Stomach (tissue), 9 donors: Measurements from ENCODE around the gene PHKA2. TPM values are rescaled to one million over a fixed set of nuclear protein-coding genes. Genes with fewer than 3 reads are reported as not detected.

Experiments used
- DNase-seq, 2 donors: peaks; one replicate each; pipeline versions ENCODE4 v3.0.0 to v3.0.0-alpha.2; 2013 to 2019
- H3K27ac ChIP-seq, 5 donors: fragments of 200-600 bp in 4 of 5; sonication (generic) in 4 of 5; one replicate each; pipeline ENCODE4 v1.5.1; 2013 to 2019; ENCODE audit warnings: mild to moderate bottlenecking in 1 of 5, moderate library complexity in 1 of 5
- H3K27me3 ChIP-seq, 3 donors: fragments of 200-600 bp; sonication (generic); one replicate each; pipeline ENCODE4 v1.5.1; 2017 to 2019; ENCODE audit warnings: mixed run types in 1 of 3
- H3K36me3 ChIP-seq, 4 donors: fragments of 200-600 bp; sonication (generic); 1 replicate in 3 of 4; 2 replicates in 1 of 4; pipeline ENCODE4 v1.5.1; 2016 to 2019
- H3K4me1 ChIP-seq, 4 donors: fragments of 200-600 bp; sonication (generic); one replicate each; pipeline ENCODE4 v1.5.1; 2016 to 2019
- H3K4me3 ChIP-seq, 4 donors: fragments of 200-600 bp; sonication (generic) in 3 of 4; one replicate each; pipeline ENCODE4 v1.5.1; 2016 to 2019; ENCODE audit warnings: mild to moderate bottlenecking in 1 of 4
- H3K9me3 ChIP-seq, 4 donors: fragments of 200-600 bp; sonication (generic); one replicate each; pipeline ENCODE4 v1.5.1; 2016 to 2019
- EP300 ChIP-seq: sonication (generic); formaldehyde crosslinking; IDR thresholded peaks from one replicate; pipeline ENCODE4 v1.6.1; 2017; ENCODE audit warnings: antibody characterized with exemption
- POLR2A ChIP-seq, 4 donors: fragments of 450-650 bp; IDR thresholded peaks; one replicate each; pipeline ENCODE4 v1.6.1; 2016; ENCODE audit warnings: antibody characterized with exemption in 4 of 4, control low read depth in 2 of 4, mild to moderate bottlenecking in 1 of 4, moderate library complexity in 1 of 4
- POLR2AphosphoS5 ChIP-seq, 3 donors: sonication (generic); formaldehyde crosslinking; IDR thresholded peaks; one replicate each; pipeline ENCODE4 v1.6.1; 2016; ENCODE audit warnings: antibody characterized with exemption in 3 of 3
- WGBS, 5 donors: extraction: QIAGEN DNeasy Blood & Tissue Kit in 3 of 5; methylation state at CpG; one replicate each; pipeline versions ENCODE4 v1.1.5 to v1.1.7; 2013 to 2018; 5-methylcytosine and 5-hydroxymethylcytosine counted together
- intact Hi-C: fragments of 100-400 bp; cut with DNase I; formaldehyde crosslinking; loops from one replicate; pipeline ENCODE4 v1.15.1; 2023; ENCODE audit warnings: low total_unique reads
- polyA plus RNA-seq, 3 donors: library from polyadenylated mRNA; stranded (reverse); fragments of 200-250 nt; gene quantifications; one replicate each; pipeline ENCODE4 v1.2.3, GENCODE V29; 2013
- total RNA-seq, 5 donors: library from RNA; depleted of rRNA; stranded (reverse); fragments of >200 nt; gene quantifications; one replicate each; pipeline versions ENCODE4 v1.1.0 to v1.2.3, GENCODE V29; 2014 to 2016
- TF ChIP-seq, protein P1 (sequence below), 7 experiments: fragments of 450-650 bp in 4 of 7; fragments of 200-600 bp in 3 of 7; sonication (generic) in 3 of 7; IDR thresholded peaks; one replicate each; pipeline ENCODE4 v1.5.1; 2016 to 2019; ENCODE audit warnings: antibody characterized with exemption in 7 of 7, control low read depth in 2 of 7, mild to moderate bottlenecking in 1 of 7
- donor health status: healthy with polysubstance abuse.
- donor health status: Bipolar disorder and iron deficiency.
- donor health status: healthy.

PHKA2 gene
- total and polyA plus RNA-seq, 8 donors: 10.5 to 63.4 (median 15.5) TPM

GRCh38 chrX:18934708-18935107 is 49.2 kb downstream of the PHKA2 start:
- Histone ChIP-seq H3K27me3 (no peaks in the 10 kb centered on the region), H3K4me3 (no peak overlapping the region), H3K9me3 (no peaks in the 10 kb centered on the region), H3K4me1 (no peaks in the 10 kb centered on the region), H3K36me3 (peaks cover 0 to 62% (median 48%) of the 10 kb centered on the region in 4 donors), H3K27ac (no peak overlapping the region)
- intact Hi-C loops: no loop called here
- 65 to 96% (median 91%) methylated on average over 2 to 3 of the region's 3 CpGs; no CpG with 5 or more reads in 1 of the 5 donors for WGBS, 5 donors
- TF ChIP-seq, protein P1, sequence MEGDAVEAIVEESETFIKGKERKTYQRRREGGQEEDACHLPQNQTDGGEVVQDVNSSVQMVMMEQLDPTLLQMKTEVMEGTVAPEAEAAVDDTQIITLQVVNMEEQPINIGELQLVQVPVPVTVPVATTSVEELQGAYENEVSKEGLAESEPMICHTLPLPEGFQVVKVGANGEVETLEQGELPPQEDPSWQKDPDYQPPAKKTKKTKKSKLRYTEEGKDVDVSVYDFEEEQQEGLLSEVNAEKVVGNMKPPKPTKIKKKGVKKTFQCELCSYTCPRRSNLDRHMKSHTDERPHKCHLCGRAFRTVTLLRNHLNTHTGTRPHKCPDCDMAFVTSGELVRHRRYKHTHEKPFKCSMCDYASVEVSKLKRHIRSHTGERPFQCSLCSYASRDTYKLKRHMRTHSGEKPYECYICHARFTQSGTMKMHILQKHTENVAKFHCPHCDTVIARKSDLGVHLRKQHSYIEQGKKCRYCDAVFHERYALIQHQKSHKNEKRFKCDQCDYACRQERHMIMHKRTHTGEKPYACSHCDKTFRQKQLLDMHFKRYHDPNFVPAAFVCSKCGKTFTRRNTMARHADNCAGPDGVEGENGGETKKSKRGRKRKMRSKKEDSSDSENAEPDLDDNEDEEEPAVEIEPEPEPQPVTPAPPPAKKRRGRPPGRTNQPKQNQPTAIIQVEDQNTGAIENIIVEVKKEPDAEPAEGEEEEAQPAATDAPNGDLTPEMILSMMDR (IDR thresholded peaks at IDR 0.05): no peak
- TF ChIP-seq EP300 (no peak), POLR2AphosphoS5 (IDR thresholded peaks at IDR 0.05) (no peak), POLR2A (IDR thresholded peaks at IDR 0.05) (no peak)
- no peak for DNase-seq

DNA sequence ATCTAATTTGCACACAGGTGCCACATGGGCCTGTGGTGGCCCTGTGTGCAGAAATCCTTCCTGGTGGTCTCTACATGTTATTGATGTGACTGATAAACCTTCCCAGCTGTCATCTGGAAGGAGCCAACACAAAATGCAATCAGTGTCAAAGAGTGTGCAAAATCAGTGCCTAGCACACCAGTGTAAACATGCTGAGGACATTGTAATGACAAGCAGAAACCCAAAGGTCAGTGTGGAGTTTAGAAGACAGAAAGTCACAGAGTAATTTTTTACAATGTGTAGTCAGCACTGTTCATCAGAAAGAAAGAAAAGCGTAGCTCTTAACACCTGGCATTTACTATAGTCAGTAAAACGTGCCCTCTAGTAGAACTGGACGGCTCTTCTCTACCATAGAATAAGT is 50.3 kb downstream of the PHKA2 start:
- intact Hi-C loops: no loop called here
- Histone ChIP-seq H3K27me3 (no peaks in the 10 kb centered on the region), H3K9me3 (no peaks in the 10 kb centered on the region), H3K27ac (no peak overlapping the region), H3K4me1 (no peaks in the 10 kb centered on the region), H3K4me3 (no peak overlapping the region), H3K36me3 (peaks cover 0 to 67% (median 52%) of the 10 kb centered on the region in 4 donors)
- WGBS, 5 donors: 77 to 94% (median 90%) methylated on average over 3 of the region's 3 CpGs
- DNase-seq: no peak
- TF ChIP-seq POLR2A (IDR thresholded peaks at IDR 0.05) (no peak), EP300 (no peak), POLR2AphosphoS5 (IDR thresholded peaks at IDR 0.05) (no peak)
- TF ChIP-seq, protein P1 (IDR thresholded peaks at IDR 0.05): no peak

- no peak overlapping the region for H3K27ac ChIP-seq
- 45 to 79% (median 68%) methylated on average over 3 to 9 of the region's 9 CpGs for WGBS, 5 donors
- no peaks in the 10 kb centered on the region for H3K9me3 ChIP-seq
- no peak overlapping the region for H3K4me3 ChIP-seq
- DNase-seq: peak in 1 of 2 donors; percentile 56
- intact Hi-C loops: no loop called here
- no peaks in the 10 kb centered on the region for H3K4me1 ChIP-seq
- TF ChIP-seq POLR2A (IDR thresholded peaks at IDR 0.05) (no peak), POLR2AphosphoS5 (IDR thresholded peaks at IDR 0.05) (no peak), EP300 (no peak)
- TF ChIP-seq, protein P1 (IDR thresholded peaks at IDR 0.05): no peak
- H3K36me3 ChIP-seq: peaks cover 0 to 68% (median 53%) of the 10 kb centered on the region in 4 donors
- H3K27me3 ChIP-seq: no peaks in the 10 kb centered on the region
Observed at GRCh38 chrX:18931972-18932371, 51.9 kb downstream of the PHKA2 start.

DNA sequence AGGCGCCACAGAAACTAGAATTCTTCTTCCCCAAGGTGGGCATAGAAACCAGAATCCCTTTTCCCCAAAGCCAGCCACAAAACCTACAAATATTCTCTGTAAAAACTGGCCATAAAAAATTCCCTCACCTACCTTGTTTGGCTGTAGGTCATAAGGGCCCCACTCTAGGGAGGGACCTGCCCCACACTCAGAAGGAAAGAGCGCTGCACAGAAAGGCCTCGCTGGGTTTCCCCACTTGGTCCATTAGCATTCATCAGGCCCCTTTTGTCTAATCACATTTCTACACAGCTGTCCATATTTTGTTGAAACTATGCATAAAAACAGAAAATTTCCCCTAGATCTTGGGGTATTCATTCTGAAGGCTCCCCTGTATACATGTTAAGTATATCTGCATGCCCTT is 54.1 kb downstream of the PHKA2 start:
- Histone ChIP-seq H3K9me3 (no peaks in the 10 kb centered on the region), H3K4me3 (no peak overlapping the region), H3K27me3 (no peaks in the 10 kb centered on the region), H3K36me3 (peaks cover 0 to 69% (median 59%) of the 10 kb centered on the region in 4 donors), H3K4me1 (no peaks in the 10 kb centered on the region), H3K27ac (no peak overlapping the region)
- intact Hi-C loops: no loop called here
- TF ChIP-seq EP300 (no peak), POLR2AphosphoS5 (IDR thresholded peaks at IDR 0.05) (no peak), POLR2A (IDR thresholded peaks at IDR 0.05) (no peak)
- TF ChIP-seq, protein P1 (IDR thresholded peaks at IDR 0.05): no peak
- WGBS, 5 donors: 82 to 97% (median 94%) methylated on average over 3 of the region's 3 CpGs
- no peak for DNase-seq
